HL-60 (cell line): ENCODE results near the gene OOSP3.

Experiments
- POLR2AphosphoS5 ChIP-seq: IDR thresholded peaks from 2 replicates; pipeline ENCODE4 v1.6.1; 2012; ENCODE audit warnings: low read depth
- TF ChIP-seq, protein P1 (sequence below): IDR thresholded peaks from one replicate; pipeline ENCODE4 v1.5.1; 2011; ENCODE audit warnings: low read length, control low read depth, inconsistent platforms; ENCODE audit not compliant: insufficient read depth

DNA sequence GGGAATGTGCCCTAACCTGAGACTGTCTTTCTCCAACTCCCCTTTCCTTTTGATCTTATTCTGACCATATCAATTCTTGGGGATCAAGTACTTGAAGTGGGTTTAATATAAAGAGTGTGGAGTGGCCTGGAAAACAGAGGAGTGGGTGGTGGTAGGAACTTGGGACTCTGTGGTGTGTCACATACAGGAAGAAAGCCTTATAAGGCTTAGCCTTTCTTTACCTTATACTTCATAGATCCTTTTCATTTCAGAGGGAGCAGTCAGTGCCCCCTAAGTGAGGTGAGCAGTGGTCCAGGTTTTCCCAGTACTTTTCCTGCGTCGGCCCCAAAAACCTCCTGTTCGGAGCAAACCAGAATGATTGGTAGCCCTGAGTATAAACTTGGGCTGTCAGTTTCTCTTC lies 60.1 kb downstream of the OOSP3 start:
- TF ChIP-seq, protein P1, sequence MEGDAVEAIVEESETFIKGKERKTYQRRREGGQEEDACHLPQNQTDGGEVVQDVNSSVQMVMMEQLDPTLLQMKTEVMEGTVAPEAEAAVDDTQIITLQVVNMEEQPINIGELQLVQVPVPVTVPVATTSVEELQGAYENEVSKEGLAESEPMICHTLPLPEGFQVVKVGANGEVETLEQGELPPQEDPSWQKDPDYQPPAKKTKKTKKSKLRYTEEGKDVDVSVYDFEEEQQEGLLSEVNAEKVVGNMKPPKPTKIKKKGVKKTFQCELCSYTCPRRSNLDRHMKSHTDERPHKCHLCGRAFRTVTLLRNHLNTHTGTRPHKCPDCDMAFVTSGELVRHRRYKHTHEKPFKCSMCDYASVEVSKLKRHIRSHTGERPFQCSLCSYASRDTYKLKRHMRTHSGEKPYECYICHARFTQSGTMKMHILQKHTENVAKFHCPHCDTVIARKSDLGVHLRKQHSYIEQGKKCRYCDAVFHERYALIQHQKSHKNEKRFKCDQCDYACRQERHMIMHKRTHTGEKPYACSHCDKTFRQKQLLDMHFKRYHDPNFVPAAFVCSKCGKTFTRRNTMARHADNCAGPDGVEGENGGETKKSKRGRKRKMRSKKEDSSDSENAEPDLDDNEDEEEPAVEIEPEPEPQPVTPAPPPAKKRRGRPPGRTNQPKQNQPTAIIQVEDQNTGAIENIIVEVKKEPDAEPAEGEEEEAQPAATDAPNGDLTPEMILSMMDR: no peak
- no peak for TF ChIP-seq POLR2AphosphoS5
